Measurements from ENCODE around the gene STN1.

- TF ChIP-seq CTCF (IDR thresholded peaks at IDR 0.05) (no peak), POLR2A (IDR thresholded peaks at IDR 0.05) (no peak)
These were observed 80.0 kb downstream of the STN1 start for GRCh38 chr10:103838070-103838395.
